Sigmoid colon (tissue), 7 donors: Measurements from ENCODE around the gene KLHL17. TPM values are rescaled to one million over a fixed set of nuclear protein-coding genes. Genes with fewer than 3 reads are reported as not detected.

Experiments used
- DNase-seq: peaks from one replicate; pipeline ENCODE4 v3.0.0-alpha.2; 2019
- H3K27ac ChIP-seq, 4 donors: fragments of 200-600 bp; sonication (generic); one replicate each; pipeline ENCODE4 v1.5.1; 2016 to 2019; ENCODE audit warnings: mild to moderate bottlenecking in 1 of 4
- H3K27me3 ChIP-seq, 3 donors: fragments of 200-600 bp; sonication (generic); one replicate each; pipeline ENCODE4 v1.5.1; 2019; ENCODE audit warnings: mild to moderate bottlenecking in 1 of 3
- H3K36me3 ChIP-seq, 4 donors: fragments of 200-600 bp; sonication (generic); one replicate each; pipeline ENCODE4 v1.5.1; 2016 to 2019
- H3K4me1 ChIP-seq, 4 donors: fragments of 200-600 bp; sonication (generic); one replicate each; pipeline ENCODE4 v1.5.1; 2017 to 2019
- H3K4me3 ChIP-seq, 4 donors: fragments of 200-600 bp; sonication (generic); one replicate each; pipeline ENCODE4 v1.5.1; 2017 to 2019; ENCODE audit warnings: mild to moderate bottlenecking in 2 of 4, moderate library complexity in 1 of 4
- H3K9me3 ChIP-seq, 4 donors: fragments of 200-600 bp in 3 of 4; sonication (generic) in 3 of 4; one replicate each; pipeline versions ENCODE4 v1.5.1 to v1.6.1; 2013 to 2019
- EP300 ChIP-seq, 4 donors: sonication (generic); formaldehyde crosslinking; IDR thresholded peaks; one replicate each; pipeline ENCODE4 v1.6.1; 2017; ENCODE audit warnings: antibody characterized with exemption in 4 of 4
- POLR2A ChIP-seq, 2 donors: fragments of 450-650 bp; IDR thresholded peaks; one replicate each; pipeline ENCODE4 v1.6.1; 2016; ENCODE audit warnings: antibody characterized with exemption in 2 of 2, mild to moderate bottlenecking in 2 of 2, moderate library complexity in 2 of 2
- POLR2AphosphoS5 ChIP-seq, 4 donors: sonication (generic); formaldehyde crosslinking; IDR thresholded peaks; one replicate each; pipeline ENCODE4 v1.6.1; 2017; ENCODE audit warnings: antibody characterized with exemption in 4 of 4
- WGBS, 2 donors: extraction: QIAGEN DNeasy Blood & Tissue Kit; methylation state at CpG; one replicate each; pipeline ENCODE4 v1.1.7; 2013; 5-methylcytosine and 5-hydroxymethylcytosine counted together
- intact Hi-C: fragments of 100-400 bp; cut with DNase I; formaldehyde crosslinking; loops from one replicate; pipeline ENCODE4 v1.15.1; 2023
- polyA plus RNA-seq, 3 donors: library from polyadenylated mRNA; stranded (reverse); fragments of 200-250 nt; gene quantifications; one replicate each; pipeline ENCODE4 v1.2.3, GENCODE V29; 2013
- total RNA-seq, 4 donors: library from RNA; depleted of rRNA; stranded (reverse); fragments of >200 nt; gene quantifications; one replicate each; pipeline ENCODE4 v1.1.0, GENCODE V29; 2016
- TF ChIP-seq, protein P1 (sequence below), 4 experiments: fragments of 450-650 bp in 3 of 4; fragments of 200-600 bp in 1 of 4; IDR thresholded peaks; one replicate each; pipeline ENCODE4 v1.5.1; 2016 to 2019; ENCODE audit warnings: antibody characterized with exemption in 4 of 4, mild to moderate bottlenecking in 3 of 4, moderate library complexity in 2 of 4
- donor health status: healthy with polysubstance abuse.
- donor health status: Bipolar disorder and iron deficiency.
- donor health status: healthy.

Gene KLHL17
- total and polyA plus RNA-seq, 7 donors: 0.69 to 10.8 (median 4.9) TPM

DNA sequence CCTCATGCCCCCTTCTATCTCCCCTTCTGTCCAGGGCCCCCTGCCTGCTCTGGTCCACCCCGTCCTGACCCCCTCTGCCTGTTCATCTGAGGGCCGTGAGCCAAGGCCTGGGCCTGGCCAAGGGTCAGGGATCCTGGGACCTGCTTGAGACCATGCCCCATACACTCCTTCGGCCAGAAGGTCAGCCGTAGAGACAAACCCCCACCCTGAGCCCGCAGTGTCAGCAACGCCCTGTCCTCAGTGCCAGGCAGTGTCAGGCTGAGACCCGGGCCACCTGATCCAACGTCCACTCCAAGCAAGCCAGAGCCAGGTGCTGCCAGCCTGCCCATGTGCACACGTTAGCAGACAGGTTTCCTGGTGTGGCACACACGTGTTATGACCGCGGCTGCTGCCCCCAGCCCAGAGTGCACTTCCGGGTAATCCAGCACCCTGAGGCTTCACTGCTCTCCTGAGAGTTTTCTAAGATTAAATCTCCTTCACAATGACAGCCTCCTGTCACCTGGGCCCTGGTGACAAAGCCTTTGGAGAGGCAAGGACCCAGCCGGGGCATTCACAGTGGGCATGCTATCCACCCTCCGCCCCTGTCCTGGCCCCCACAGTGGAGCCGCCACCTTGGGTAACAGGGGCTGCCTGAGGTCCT lies 46.8 kb upstream of the KLHL17 start:
- H3K27me3 ChIP-seq: peaks cover 0 to 50% (median 16%) of the 10 kb centered on the region in 3 donors
- peak; percentile 59 for DNase-seq
- intact Hi-C loops: no loop called here
- TF ChIP-seq, protein P1, sequence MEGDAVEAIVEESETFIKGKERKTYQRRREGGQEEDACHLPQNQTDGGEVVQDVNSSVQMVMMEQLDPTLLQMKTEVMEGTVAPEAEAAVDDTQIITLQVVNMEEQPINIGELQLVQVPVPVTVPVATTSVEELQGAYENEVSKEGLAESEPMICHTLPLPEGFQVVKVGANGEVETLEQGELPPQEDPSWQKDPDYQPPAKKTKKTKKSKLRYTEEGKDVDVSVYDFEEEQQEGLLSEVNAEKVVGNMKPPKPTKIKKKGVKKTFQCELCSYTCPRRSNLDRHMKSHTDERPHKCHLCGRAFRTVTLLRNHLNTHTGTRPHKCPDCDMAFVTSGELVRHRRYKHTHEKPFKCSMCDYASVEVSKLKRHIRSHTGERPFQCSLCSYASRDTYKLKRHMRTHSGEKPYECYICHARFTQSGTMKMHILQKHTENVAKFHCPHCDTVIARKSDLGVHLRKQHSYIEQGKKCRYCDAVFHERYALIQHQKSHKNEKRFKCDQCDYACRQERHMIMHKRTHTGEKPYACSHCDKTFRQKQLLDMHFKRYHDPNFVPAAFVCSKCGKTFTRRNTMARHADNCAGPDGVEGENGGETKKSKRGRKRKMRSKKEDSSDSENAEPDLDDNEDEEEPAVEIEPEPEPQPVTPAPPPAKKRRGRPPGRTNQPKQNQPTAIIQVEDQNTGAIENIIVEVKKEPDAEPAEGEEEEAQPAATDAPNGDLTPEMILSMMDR (IDR thresholded peaks at IDR 0.05): no peak
- no peak for TF ChIP-seq POLR2AphosphoS5 (IDR thresholded peaks at IDR 0.05)
- TF ChIP-seq POLR2A (IDR thresholded peaks at IDR 0.05): no peak
- TF ChIP-seq EP300 (IDR thresholded peaks at IDR 0.05): no peak
- no peak overlapping the region for H3K4me3 ChIP-seq
- no peaks in the 10 kb centered on the region for H3K36me3 ChIP-seq
- no peak overlapping the region for H3K27ac ChIP-seq
- WGBS, 2 donors: 53 to 80% methylated on average over 16 of the region's 16 CpGs
- H3K9me3 ChIP-seq: no peaks in the 10 kb centered on the region
- H3K4me1 ChIP-seq: peaks cover 0 to 36% (median 31%) of the 10 kb centered on the region in 4 donors

DNA sequence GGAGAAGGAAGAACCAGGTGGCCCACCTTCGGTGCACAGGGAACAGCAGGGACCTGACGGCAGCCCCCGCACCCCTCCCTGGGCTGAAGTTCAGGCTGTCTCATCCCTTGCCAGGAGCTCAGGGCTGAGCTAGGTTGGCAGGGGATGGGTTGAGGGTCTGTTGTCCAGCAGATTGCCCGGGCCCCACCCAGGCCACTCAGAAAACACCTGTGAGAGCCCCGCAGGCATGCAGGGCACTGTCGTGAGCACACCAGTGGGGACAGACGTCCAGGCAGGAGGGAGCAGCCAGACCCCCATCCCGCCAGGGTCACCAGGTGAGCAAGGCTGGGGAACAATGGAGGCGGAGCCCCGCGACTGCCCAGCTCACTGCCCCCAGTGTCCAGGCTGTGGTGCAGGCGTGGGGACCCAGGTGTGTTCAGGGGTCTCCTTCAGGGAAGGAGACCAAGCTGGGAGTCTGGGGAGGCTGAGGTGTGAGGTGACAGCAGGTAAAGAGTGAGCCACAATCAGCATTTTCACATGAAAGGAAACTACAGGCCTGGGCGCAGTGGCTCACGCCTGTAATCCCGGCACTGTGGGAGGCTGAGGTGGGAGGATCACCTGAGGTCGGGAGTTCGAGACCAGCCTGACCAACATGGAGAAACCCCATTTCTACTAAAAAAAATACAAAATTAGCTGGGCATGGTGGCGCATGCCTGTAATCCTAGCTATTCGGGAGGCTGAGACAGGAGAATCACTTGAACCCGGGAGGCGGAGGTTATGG lies 46.1 kb upstream of the KLHL17 start:
- Histone ChIP-seq H3K9me3 (no peaks in the 10 kb centered on the region), H3K4me1 (peaks cover 0 to 36% (median 31%) of the 10 kb centered on the region in 4 donors), H3K27ac (no peak overlapping the region), H3K27me3 (peaks cover 0 to 57% (median 23%) of the 10 kb centered on the region in 3 donors), H3K36me3 (no peaks in the 10 kb centered on the region), H3K4me3 (no peak overlapping the region)
- DNase-seq: peak; percentile 61
- TF ChIP-seq POLR2AphosphoS5 (IDR thresholded peaks at IDR 0.05) (no peak), POLR2A (IDR thresholded peaks at IDR 0.05) (no peak), EP300 (IDR thresholded peaks at IDR 0.05) (no peak)
- TF ChIP-seq, protein P1 (IDR thresholded peaks at IDR 0.05): no peak
- intact Hi-C loops: no loop called here
- 71 to 87% methylated on average over 21 of the region's 21 CpGs for WGBS, 2 donors

DNA sequence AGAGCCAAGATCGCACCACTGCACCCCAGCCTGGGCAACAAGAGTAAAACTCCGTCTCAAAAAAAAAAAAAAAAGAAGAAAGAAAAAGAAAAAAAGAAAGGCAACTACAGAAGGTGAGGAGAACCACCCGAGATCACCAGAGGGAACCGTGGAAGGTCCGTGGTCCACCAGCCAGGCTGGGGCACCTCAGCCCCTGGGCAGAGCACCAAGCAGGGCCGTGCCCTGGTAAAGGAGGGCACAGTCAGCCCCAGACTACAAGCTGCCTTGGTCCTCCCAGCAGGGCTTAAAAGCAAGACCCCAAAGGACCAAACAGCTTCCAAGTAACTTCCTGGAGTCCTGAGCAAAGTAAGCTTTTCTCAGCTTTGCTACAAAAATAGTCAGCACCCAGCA lies 45.5 kb upstream of the KLHL17 start:
- no peak overlapping the region for H3K4me3 ChIP-seq
- H3K9me3 ChIP-seq: no peaks in the 10 kb centered on the region
- intact Hi-C loops: no loop called here
- 49 to 85% methylated on average over 6 of the region's 6 CpGs for WGBS, 2 donors
- no peaks in the 10 kb centered on the region for H3K36me3 ChIP-seq
- peak; percentile 32 for DNase-seq
- H3K4me1 ChIP-seq: peaks cover 0 to 33% (median 28%) of the 10 kb centered on the region in 4 donors
- no peak overlapping the region for H3K27ac ChIP-seq
- TF ChIP-seq POLR2A (IDR thresholded peaks at IDR 0.05) (no peak), EP300 (IDR thresholded peaks at IDR 0.05) (no peak), POLR2AphosphoS5 (IDR thresholded peaks at IDR 0.05) (no peak)
- TF ChIP-seq, protein P1 (IDR thresholded peaks at IDR 0.05): no peak
- H3K27me3 ChIP-seq: peaks cover 0 to 59% (median 23%) of the 10 kb centered on the region in 3 donors

DNA sequence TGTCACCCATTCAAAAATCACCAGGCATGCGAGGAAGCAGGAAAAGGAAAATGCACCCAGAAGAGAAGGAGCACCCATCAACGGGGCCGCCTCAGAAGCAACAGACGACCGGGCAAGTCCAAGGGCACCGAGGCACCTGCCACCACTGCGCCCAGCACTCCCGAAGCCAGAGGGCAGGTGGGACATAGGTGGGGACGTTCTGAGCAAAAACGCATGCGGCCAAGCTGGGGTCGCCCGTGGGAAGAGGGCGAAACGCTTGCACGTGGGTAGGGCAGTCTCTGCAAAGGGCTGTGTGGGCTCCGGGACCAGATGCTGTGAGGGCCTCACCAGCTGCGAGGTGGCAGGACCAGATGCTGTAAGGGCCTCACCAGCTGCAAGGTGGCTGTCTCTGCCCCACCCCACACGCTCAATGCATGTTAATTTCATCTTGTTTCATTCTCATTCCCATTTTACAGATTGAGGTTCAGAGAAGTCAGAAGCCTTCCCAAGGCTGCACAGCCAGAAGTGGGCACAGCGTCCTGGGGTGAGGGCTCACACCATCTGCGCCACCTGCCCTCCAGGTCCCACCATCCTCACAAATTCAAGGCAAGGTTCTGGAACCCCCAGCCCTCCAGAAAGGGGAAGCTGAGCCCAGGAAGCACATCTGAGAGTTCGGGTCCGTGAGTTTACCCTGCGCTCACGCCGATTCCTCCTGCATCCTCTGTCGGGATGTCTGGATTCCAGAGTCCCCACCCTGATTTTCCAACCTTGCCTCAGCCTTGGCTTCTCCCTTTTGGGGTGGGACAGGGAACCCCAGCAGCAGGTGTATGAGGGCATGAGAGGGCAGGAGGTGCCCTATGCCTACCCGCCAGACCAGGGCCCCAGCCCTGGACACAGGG lies 44.9 kb upstream of the KLHL17 start:
- H3K4me3 ChIP-seq: no peak overlapping the region
- intact Hi-C loops: no loop called here
- no peak overlapping the region for H3K27ac ChIP-seq
- no peaks in the 10 kb centered on the region for H3K9me3 ChIP-seq
- DNase-seq: peak; percentile 38
- peaks cover 0 to 59% (median 21%) of the 10 kb centered on the region in 3 donors for H3K27me3 ChIP-seq
- WGBS, 2 donors: 44 to 78% methylated on average over 28 of the region's 28 CpGs
- no peaks in the 10 kb centered on the region for H3K36me3 ChIP-seq
- peaks cover 0 to 30% (median 28%) of the 10 kb centered on the region in 4 donors for H3K4me1 ChIP-seq
- TF ChIP-seq POLR2AphosphoS5 (IDR thresholded peaks at IDR 0.05): no peak
- no peak for TF ChIP-seq POLR2A (IDR thresholded peaks at IDR 0.05)
- TF ChIP-seq, protein P1 (IDR thresholded peaks at IDR 0.05): no peak
- TF ChIP-seq EP300 (IDR thresholded peaks at IDR 0.05): no peak
